Body of pancreas (tissue), 4 donors: ENCODE results near the gene CALCOCO1.

Source experiments
- CTCF ChIP-seq, 7 experiments: fragments of 450-650 bp in 4 of 7; fragments of 200-600 bp in 3 of 7; sonication (generic) in 3 of 7; IDR thresholded peaks; one replicate each; pipeline ENCODE4 v1.5.1; 2016 to 2019; ENCODE audit warnings: antibody characterized with exemption in 7 of 7
- POLR2A ChIP-seq, 3 donors: fragments of 450-650 bp; IDR thresholded peaks; one replicate each; pipeline ENCODE4 v1.6.1; 2016; ENCODE audit warnings: antibody characterized with exemption in 3 of 3, mild to moderate bottlenecking in 2 of 3

DNA sequence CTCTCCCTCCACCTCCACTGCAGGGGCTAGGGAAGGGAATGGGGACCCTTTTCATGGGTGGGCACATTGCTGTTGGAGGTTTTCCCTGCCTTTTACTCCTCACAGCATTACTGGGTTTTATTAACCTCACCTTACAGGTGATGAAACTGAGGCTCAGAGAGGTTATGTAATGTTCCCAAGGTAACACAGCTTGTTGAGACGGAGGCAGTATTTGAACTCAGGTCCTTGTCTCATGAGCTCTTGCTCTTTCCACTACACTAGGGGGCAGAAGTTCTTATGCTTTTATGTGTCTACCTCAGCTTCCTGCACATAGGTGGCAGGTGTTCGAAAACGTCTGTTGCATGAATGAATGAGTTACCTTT is 12.9 kb upstream of the CALCOCO1 start:
- TF ChIP-seq CTCF (IDR thresholded peaks at IDR 0.05), result no peak
- no peak for TF ChIP-seq POLR2A (IDR thresholded peaks at IDR 0.05)
